Activated CD4-positive, CD25-positive, alpha-beta regulatory T cell treated with anti-CD3 and anti-CD28 coated beads, Interleukin-2, amount 50 U/mL, for 24 hours (primary cell): Measurements from ENCODE around the gene CMSS1.
"Not testable (repeated sequence)": the region's sequence is repeated elsewhere in the genome, so short reads cannot be mapped to it uniquely, and the experiment has no call there.

Source experiments
- ATAC-seq, 2 donors: fragments of 150-1000 bp; cut with Tn5 transposase; one replicate each; pipeline ENCODE4 v1.10.0; 2021; ENCODE audit warnings: mild to moderate bottlenecking in 1 of 2, moderate library complexity in 1 of 2

The CMSS1 gene

GRCh38 chr3:100087198-100087597 is 269.5 kb downstream of the CMSS1 start:
- ATAC-seq: peak; percentile 55 to 63

GRCh38 chr3:100088735-100089368 is 271.2 kb downstream of the CMSS1 start:
- no peak for ATAC-seq

GRCh38 chr3:100089812-100090668 is 272.4 kb downstream of the CMSS1 start:
- peak in 1 of 2 donors; percentile 44 for ATAC-seq

GRCh38 chr3:100090669-100091005 is 273.0 kb downstream of the CMSS1 start:
- no peak for ATAC-seq

GRCh38 chr3:100093831-100094230 is 276.2 kb downstream of the CMSS1 start:
- no peak for ATAC-seq

- not testable (repeated sequence) for ATAC-seq
Measured at GRCh38 chr3:100096286-100096685, 278.6 kb downstream of the CMSS1 start.

- no peak for ATAC-seq
Measured at GRCh38 chr3:100096866-100097265, 279.2 kb downstream of the CMSS1 start.

- ATAC-seq: no peak
Measured at GRCh38 chr3:100097919-100098783, 280.5 kb downstream of the CMSS1 start.

GRCh38 chr3:100098784-100099070 is 281.1 kb downstream of the CMSS1 start:
- ATAC-seq: no peak

GRCh38 chr3:100099621-100100020 is 282.0 kb downstream of the CMSS1 start:
- no peak for ATAC-seq

- ATAC-seq: no peak
Measured at GRCh38 chr3:100100425-100100824, 282.8 kb downstream of the CMSS1 start.

- ATAC-seq: no peak
Measured at GRCh38 chr3:100102757-100103156, 285.1 kb downstream of the CMSS1 start.

- peak in 1 of 2 donors; percentile 29 for ATAC-seq
Measured at GRCh38 chr3:100103558-100104441, 286.1 kb downstream of the CMSS1 start.

GRCh38 chr3:100104442-100104798 is 286.8 kb downstream of the CMSS1 start:
- ATAC-seq: no peak

GRCh38 chr3:100104817-100105413 is 287.3 kb downstream of the CMSS1 start:
- ATAC-seq: no peak

GRCh38 chr3:100105501-100105900 is 287.8 kb downstream of the CMSS1 start:
- ATAC-seq: peak; percentile 38 to 65

GRCh38 chr3:100106094-100106493 is 288.4 kb downstream of the CMSS1 start:
- ATAC-seq: no peak

- ATAC-seq: no peak
Measured at GRCh38 chr3:100106531-100107141, 289.0 kb downstream of the CMSS1 start.

GRCh38 chr3:100107221-100107814 is 289.7 kb downstream of the CMSS1 start:
- ATAC-seq: no peak

GRCh38 chr3:100108464-100109079 is 290.9 kb downstream of the CMSS1 start:
- ATAC-seq: no peak

- no peak for ATAC-seq
Measured at GRCh38 chr3:100110162-100110561, 292.5 kb downstream of the CMSS1 start.
